SHP77 treated with DMSO at 0.1 percent for 48 hours (cell line): ENCODE measurements around the gene TIMM10.

Experiments
- DNase-seq: peaks from one replicate; lab custom pipeline; 2025; lab: John Stamatoyannopoulos, UW

Gene TIMM10

GRCh38 chr11:57502376-57502775 is 28.2 kb downstream of the TIMM10 start:
- DNase-seq, result no peak

DNA sequence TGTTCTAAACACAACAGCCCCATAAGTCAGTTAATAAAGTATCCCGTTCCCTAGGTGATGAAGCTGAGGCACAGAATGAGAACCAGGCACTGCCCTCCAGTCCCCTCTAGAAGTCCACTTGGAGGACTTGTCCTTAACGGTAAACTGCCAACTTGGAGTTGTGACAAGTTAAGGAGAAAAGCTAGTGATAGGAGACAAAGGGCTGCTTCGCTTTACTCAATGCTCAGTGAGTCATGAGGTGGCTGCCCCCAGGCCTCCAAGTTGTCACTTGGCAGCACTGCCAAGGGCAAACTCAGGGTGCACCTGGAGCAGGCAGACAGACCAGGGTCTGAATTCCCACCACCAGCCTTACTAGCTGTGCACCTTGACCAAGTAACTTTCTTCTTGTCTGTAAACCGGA is 28.6 kb downstream of the TIMM10 start:
- no peak for DNase-seq

DNA sequence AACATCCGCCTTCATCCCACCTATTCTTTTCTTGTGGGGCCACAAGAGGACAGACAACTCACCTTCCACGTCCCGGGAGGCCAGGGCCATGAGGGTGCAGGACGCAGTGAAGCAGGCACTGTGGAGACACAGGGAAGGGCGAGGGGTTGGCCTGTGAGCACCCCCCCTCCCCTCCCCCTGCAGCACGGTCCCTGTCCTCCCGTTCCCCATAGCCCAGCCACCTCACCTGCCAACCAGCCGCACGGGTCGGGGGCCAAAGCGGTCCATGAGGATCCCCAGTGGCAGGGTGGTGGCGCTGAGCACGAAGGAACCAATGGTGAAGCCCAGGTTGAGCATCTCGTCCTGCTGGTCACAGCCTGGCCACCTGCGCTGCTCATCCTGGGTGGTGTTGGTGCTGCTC is 29.6 kb downstream of the TIMM10 start:
- no peak for DNase-seq

DNA sequence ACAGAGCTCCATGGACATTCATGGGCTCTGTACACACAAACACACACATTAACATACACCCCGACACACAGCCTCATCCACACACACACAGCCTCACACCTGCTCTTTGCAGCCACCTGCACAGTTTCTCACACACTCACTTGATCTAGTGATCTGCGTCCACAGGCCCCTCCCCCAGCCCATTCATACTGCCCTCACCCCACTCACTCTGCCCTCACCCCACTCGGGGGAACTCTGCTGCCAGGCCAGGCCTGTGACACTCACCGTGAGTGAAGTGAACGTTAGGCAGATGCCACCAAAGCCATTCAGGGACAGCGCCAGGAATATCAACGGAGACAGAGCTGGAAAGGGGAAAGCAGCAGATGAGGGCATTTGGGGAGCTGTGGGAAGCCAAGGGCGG is 30.0 kb downstream of the TIMM10 start:
- no peak for DNase-seq

- no peak for DNase-seq
Observed at GRCh38 chr11:57499983-57500461, 30.5 kb downstream of the TIMM10 start.

DNA sequence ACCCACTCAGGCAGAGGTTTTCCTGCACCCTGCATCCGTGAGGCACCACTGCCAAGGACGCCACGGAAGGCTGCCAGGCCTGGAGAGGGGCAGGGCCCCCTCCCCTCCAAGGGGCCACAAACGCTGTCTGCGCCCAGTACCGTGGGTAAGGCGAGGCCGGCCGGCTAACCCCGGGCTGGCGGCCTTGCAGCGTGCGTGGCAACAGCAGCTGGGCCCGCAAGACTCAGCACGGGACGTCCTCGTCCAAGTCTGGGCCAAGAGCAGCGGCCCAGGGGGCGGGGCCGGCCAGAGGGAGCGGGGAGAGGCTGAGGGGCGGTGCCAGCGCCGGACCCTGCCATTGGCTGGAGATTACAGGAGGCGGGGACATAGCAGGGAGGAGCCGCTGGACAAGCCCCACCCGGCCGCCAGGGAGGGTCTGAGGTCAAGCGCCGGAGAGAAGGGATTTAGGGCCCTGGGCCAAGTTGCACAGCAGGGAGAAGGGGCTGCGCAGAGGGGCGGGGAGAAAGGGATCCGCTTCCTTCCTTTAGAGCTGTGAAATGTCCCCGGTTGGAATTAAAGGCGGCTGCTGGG is 31.1 kb downstream of the TIMM10 start:
- no peak for DNase-seq

DNA sequence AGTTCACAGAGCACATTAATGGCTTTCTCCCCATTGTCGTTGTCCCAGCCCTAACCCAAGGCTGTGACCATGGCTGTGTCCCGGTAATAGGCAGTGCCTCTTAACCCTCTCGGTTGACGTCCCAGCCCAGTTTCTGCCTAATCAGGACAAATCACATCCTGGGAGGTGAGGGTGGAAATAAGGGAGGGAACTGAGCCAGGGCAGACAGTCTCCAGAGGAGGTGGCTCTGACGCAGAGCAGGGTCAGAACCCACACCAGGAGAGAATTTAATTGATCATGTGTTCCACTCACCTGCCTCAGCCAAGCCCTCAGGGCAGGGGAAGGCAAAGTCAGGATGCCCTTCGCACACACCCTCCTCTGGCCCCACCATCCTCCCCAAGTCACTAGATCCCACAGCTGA is 32.0 kb downstream of the TIMM10 start:
- DNase-seq, result no peak

DNA sequence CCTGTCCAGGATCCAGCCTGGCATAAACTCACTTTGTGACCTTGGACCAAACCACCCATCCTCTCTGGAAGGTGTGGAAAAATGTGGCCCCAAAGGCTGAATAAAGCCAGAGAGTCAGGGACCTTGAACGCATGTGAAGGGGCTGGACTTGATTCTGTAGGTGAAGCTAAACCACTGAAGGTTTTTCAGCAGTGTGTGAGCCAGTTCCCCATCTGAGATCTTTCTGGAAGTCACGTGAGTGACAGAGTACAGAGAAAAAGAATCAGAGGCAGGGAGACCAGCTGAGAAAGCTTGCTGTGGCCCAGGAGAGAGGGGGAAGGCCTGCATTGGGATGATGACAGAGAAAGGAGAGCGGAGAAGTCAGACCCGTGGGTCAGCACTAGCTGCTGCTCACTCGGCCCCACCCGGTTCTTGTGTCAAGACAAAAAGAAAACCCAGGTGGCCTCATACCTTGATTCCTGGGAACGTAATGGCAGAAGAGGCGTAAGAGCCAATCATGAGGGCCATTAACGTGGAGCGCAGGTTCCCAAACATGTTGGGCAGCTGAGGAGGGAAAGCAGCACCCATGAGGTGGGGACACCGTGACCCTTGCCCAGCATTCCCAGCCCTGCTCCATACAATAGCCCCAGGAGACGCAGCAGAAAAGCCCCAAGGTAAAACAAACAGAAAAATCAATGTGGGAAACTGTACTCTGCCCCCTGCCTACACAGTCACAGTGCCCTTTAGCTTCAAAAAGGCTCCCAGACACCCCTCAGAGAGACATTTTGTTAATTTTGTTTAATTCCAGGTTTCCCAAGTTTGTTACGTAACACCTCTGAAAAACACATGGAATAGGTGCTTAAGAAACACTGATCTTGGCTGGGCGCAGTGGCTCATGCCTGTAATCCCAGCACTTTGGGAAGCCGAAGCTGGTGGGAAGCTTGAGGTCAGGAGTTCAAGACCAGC is 33.0 kb downstream of the TIMM10 start:
- no peak for DNase-seq

- DNase-seq, result no peak
Observed at GRCh38 chr11:57496109-57496820, 34.3 kb downstream of the TIMM10 start.

DNA sequence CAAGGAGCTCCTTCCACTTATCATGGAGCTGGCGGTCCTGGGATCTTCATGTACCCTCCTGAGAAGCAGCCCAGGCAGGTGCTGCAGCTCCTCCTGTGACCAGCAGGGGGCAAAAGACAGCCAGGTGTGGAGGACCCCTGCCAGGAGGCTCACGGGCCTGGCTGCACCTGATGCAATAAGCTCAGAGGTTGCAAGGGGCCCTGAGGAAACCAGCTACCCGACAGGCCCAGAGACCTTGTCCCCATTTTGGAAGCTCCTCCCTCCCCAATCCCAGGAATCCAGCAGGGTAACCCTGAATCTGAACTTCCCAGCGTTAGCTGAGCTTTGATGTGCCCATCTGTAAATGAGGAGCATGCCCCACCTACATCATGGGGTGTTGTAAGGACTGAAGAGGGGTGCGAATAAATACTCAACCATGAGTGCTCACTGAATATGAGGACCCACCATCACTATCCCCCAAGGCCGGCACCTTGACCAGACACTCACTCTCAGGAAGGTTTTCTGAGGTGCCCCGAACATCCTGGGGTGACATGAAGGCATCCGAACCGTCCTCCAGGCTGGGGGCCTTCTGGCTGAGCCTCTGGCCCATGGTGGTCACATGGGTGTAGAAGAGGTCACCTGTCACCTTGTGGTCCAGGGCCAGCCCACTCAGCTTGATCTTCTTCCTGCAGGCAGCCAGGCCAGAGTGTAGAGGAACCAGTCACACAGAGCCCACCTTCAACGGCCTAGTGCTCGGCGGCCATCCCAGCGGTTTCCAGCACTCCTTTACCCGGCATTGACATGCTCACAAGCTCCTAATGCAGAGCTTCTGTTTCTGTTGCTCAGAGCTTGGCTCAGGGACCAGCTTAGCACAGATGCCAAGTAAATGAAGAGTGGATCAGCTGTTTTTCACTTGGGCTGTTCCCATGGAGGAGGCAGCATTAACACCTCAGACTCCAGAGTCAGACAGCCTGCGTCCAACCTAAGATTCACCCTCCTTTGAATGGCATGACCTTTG is 36.7 kb downstream of the TIMM10 start:
- no peak for DNase-seq

- no peak for DNase-seq
Observed at GRCh38 chr11:57491371-57492061, 39.0 kb downstream of the TIMM10 start.

DNA sequence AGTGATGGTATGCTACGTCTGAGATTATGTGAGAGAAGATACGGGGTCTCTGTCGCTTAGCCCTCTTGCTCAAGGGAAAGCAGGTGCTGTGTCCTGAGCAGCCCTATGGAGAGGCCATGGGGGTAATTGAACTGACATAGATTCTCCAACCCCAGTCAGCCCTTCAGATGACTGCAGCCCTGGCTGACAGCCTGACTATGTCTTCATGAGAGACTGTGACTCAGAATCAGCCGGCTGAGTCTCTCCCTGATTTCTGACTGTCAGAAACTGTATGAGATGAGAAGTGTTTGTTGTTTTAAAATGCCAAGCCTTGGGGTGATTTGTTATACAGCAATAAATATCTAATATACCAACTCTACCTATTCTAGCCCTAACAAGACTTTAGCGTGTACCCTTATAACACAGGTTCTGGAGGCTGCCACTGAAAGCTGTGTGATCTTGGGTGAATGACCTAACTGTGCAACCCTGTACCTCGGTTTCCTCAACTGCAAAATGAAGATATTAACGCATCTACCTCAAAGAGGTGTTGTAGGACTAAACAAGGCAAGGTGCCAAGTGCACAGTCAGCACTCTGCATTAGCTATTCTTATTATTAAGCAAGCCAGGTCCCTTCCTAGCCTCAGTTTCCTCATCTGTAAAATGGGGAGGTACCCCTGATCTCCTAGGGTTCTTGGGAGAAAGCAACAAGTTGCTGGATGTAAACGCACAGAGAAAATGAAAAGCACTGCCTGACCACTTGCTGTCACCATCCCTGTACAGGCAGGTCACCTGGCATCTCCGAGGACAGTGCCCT is 39.9 kb downstream of the TIMM10 start:
- DNase-seq, result no peak

DNA sequence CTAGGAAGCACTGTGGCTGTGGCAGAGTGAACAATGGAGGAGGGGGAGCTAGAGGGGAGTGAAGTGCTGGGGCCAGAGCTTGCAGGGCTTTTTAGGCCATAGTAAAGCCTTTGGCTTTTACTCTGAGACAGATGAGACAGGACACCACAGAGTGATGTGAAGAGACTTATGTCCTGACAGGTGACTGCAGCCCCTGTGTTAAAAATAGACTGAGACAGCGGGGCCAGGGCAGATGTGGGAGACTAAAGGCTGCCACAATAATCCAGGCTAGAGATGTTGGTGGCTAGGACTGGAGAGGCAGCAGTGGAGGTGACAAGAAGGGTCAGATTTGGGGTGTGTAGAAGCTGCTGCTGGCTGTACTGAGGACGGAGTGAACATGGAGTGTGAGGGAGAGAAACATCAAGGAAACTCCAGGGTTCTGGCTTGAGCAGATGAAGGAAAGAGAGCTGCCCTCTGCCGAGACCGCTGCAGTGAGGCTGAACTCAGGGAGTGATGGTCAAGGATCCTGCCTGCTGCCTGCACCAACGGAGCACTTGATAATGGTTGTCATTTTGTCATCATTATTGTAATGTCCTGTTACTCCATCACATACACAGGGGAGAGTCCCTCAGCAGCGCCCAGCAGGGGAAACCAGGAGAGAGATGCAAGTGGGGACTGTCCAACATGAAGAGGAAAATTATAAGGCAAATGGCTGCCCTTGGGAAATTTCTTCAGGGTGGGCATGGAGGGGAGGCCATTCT is 42.5 kb downstream of the TIMM10 start:
- DNase-seq, result no peak

GRCh38 chr11:57487021-57487778 is 43.4 kb downstream of the TIMM10 start:
- DNase-seq, result no peak

- DNase-seq, result no peak
Observed at GRCh38 chr11:57485217-57485990, 45.1 kb downstream of the TIMM10 start.

- no peak for DNase-seq
Observed at GRCh38 chr11:57484141-57484710, 46.3 kb downstream of the TIMM10 start.

DNA sequence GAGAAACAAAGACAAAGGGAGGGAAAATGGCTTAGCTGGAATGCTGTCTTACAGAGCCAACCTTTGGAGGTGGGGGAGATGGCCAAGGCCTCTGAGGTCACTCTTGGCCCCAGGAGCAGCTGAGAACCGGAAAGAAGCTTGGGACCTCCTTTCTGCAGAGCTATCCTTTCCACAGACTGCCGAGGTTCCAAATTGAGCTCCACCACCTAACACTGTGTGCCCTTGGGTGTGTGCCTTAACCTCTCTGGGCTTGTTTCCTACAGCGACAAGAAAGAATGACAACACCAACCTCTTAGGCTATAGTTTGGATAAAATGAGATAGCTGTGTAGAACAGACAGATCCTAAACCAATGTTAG is 47.0 kb downstream of the TIMM10 start:
- no peak for DNase-seq
